Inflammatory macrophage treated with lipopolysaccharide for 1 hour (primary cell): ENCODE results near the gene PCSK5.
"Not testable (repeated sequence)": the region's sequence is repeated elsewhere in the genome, so short reads cannot be mapped to it uniquely, and the experiment has no call there.

ENCODE experiments used
- DNase-seq, 2 donors: peaks; one replicate each; pipeline ENCODE4 v3.0.0-alpha.2; 2020 to 2022

The PCSK5 gene

DNA sequence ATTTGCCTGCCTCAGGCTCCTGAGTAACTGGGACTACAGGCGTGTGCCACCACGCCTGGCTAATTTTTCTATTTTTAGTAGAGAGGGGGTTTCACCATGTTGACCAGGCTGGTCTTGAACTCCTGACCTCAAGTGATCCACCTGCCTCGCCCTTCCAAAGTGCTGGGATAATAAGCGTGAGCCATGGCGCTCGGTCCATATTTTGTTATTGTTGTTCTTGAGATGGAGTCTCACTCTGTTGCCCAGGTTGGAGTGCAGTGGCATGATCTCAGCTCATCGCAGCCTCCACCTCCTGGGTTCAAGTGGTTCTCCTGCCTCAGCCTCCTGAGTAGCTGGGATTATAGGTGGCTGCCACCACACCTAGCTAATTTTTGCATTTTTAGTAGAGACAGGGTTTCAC lies 433.6 kb downstream of the PCSK5 start:
- not testable (repeated sequence) for DNase-seq

DNA sequence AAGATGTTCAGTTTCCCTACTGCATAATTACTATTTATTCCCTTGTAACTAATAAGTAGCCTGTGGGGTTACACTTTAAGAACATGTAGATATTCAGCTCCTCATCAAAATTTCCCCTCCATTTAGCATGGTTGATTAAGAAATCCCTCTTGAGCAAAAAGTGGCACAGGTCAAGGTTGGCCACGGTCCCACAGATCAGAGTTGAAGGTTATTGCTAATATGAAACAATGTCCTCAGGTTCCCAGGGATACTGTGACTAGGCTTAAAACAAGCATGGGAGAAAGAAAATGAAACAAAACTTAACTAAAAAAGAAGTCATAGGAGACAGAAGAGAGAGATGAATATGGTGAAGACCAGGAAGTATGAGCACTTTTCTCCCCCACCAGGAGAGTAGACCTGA lies 439.6 kb downstream of the PCSK5 start:
- no peak for DNase-seq

DNA sequence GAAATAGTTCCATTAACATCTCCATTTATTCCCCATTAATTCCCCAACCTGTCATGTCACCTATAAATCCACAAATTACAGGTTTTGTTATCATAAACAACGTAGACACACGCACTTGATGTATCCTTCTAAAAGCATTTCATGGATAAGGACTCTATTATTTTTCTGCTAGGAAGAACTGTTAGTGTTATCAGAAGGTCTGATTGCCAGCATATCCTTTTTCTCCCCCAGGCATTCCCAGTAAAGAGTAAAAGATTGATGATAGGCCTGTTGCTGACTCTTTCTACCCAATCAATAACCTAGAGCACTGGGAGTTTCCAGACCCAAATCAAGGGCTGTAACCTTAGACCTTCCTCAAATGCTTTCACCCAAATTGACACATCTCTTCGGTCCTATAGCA lies 442.9 kb downstream of the PCSK5 start:
- no peak for DNase-seq

DNA sequence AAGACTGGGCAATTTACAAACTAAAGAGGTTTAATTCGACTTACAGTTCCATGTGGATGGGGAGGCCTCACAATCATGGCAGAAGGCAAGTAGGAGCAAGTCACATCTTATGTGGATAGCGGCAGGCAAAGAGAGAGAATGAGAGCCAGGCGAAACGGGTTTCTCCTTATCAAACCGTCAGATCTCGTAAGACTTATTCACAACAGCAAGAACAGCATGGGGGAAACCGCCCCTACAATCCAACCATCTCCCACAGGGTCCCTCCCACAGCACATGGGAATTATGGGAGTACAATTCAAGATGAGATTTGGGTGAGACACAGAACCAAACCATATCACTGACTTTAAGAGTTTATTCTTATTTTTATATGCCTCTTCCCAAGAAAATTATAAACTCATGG lies 443.5 kb downstream of the PCSK5 start:
- DNase-seq, result no peak

DNA sequence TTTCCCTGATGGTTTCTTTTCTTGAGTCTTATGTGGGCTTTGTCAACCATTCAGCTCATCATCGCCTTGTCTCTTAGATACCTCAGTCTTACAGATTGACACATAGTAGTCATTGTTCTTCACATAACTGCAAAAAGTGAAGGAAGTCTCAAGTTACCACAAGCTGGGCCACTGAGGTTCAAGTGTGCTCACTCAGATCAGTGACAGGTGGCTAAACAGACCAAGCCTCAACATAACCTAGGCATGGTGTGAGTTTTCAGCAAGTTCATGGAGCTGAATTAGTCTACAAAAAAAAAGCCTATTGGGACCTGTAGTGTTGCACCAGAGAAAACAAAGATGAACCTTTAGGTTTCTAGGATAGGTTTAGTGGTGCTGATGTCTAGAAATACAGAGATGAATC lies 445.6 kb downstream of the PCSK5 start:
- no peak for DNase-seq

DNA sequence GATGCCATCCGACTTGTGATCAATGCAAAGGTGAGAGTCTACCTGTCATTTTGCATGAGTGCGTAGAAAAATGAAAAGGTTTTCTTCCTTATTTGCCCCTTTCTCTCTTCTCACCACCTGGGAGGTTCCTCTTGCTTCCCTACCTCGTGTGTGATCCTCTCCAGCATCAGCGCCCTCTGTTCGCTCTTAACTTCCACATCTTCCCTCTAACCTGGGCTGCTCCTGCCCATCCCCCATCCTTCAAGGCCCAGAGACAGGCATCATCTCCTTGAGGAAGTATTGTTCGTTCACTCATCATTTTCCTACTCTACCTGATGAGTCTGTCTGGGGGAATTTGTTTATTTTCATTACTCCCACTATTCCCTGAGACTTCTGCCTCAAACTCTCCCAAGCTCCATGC lies 447.9 kb downstream of the PCSK5 start:
- DNase-seq, result no peak

DNA sequence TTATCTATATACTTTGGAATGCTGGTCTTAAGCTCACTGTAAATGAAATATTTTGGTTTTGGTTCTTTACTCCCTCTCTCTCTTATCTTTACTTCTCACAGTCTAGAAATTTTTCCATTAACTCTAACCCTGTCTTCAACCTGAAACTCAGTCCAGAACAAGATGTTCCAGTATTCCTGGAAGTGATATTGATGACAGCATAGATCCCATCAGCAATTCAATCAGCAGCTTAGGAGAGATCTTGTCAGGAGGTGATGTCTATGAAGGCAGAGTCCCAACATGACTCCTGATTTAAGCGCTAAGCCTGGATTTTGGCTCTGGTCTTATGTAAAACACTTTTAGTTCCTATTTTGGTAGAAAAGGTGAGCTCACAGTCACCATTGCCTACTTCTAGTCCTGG lies 451.1 kb downstream of the PCSK5 start:
- no peak for DNase-seq

DNA sequence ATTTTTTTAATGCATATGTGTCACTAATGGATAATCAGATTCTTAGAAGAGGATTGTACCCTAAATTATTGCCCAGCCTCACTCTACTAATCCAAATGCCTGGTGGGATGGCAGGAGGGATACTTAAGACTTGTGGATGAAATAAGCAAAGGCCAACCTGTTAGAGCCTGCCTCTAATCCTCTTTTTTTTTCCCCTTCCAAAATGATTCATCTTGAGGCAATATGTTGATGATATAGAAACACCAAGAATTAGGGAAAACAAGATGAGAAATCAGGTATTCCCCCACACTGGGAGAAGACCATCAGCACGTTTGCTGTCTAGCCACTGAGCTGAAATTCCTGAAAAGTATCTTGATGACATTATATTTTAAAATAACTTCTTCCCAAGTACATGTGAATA lies 451.7 kb downstream of the PCSK5 start:
- DNase-seq, result no peak

DNA sequence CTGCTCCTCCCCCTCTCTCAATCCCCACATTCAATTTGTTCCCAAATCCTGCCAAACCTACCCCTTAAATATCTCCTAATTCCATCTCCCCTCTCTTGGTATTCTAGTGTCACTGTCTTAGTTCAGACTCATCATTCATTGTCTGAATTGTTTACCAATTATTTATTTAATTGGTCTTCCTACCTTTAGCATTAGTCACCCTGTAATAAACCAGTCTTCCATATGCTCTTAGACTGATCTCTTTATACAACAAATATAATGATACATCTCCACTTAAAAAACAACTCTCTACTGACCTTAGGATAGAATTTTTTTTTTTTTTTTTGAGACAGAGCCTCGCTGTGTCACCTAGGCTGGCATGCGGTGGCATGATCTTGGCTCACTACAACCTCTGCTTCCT lies 452.4 kb downstream of the PCSK5 start:
- DNase-seq, result no peak

DNA sequence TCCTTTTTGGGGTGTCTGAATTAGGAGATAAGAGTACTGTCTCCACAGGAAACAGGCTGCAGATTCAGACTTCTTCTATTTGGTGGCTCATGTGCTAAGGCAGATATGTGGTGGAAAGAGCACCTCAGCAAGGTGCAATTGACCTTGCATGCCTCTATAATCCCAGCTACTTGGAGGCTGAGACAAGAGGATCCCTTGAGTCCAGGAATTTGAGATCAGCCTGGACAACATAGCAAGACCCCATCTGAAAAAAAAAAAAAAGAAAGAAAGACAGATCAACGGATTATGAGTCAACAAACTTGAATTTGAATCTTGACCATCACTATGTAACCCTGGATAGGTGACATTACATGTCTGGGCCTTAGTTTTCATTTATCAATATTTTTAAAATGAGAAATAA lies 459.4 kb downstream of the PCSK5 start:
- no peak for DNase-seq

DNA sequence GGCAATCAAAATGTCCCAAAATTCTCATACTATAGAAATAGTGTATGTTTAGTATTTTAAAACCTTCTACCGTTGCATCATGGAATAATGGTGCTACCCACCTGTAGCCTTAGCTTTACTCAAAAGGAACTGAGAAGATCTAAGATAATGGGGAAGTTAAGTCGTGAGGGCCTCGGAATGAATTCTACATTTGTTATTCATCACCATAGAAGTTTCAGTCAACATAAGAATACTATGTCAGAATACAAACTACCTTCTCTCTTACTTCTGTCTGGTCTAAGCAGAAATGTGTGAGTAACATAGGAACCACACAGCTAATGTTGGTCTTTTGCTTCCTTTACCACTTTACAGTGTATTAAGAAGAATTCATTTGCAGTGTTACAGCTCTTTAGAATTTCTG lies 460.5 kb downstream of the PCSK5 start:
- DNase-seq, result no peak

DNA sequence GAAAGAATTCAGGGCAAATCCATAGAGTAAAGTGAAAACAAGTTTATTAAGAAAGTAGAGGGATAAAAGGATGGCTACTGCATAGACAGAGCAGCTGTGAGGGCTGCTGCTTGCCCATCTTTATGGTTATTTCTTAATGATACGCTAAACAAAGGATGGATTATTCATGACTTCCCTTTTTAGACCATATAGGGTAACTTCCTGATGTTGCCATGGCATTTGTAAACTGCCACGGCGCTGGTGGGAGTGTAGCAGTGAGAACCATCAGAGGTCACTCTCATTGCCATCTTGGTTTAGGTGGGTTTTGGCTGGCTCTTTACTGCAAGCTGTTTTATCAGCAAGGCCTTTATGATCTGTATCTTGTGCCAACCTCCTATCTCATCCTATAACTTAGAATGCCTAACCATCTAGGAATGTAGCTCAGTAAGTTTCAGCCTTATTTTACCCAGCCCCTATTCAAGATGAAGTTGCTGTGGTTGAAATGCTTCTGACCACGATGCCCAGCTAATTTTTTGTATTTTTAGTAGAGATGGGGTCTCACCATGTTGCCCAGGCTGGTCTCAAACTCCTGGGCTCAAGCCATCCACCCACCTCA lies 461.6 kb downstream of the PCSK5 start:
- peak; percentile 28 to 41 for DNase-seq

DNA sequence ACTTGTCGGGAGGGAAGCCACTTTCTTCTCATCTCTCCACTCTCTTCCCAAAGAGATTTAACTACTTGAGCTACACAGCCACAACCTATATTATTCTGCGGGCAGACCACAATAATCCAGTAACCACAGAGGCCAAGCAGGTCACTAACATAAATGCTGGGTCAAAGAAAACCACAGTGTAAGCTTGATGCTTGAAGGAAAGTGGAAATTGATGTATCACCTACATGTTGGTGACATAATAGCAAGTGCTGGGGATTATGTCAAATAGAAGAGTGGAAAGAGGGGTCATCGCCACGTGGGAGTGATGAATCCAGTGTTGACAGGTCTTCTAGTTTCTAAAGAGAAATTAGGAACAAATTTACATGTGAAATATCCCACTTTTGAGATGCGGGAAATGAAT lies 462.8 kb downstream of the PCSK5 start:
- DNase-seq, result no peak

DNA sequence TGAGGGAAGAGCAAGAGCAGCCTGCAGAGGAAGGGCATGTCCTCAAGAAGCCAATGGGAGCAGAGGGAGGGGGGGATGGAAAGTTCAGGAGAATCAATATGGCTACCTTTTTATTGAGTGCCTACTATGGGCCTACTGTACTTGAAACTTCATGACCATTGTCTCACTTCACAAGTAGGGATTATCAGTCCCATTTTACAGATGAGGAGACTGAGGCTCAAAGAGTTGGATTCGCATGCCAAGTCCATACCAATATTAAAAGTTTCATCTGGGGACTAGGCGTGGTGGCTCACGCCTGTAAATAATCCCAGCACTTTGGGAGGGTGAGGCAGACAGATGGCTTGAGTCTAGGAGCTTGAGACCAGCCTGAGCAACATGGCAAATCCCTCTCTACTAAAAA lies 463.7 kb downstream of the PCSK5 start:
- DNase-seq, result no peak

DNA sequence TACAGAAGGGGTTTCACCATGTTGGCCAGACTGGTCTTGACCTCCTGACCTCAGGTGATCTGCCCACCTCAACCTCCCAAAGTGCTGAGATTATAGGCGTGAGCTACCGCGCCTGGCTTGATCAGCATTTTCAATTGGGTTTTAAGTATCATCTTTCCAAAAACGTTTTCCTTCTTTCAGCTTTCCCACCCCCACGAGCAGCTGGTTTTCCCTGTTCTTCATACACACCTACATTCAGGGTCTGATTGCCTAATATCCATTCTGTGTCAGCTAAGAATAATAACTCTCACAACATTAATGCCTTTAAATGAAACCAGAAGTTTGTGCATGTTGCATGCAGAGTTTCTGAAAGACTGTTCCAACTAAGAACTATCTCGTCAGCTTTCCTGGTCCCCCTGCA lies 465.4 kb downstream of the PCSK5 start:
- DNase-seq, result no peak

DNA sequence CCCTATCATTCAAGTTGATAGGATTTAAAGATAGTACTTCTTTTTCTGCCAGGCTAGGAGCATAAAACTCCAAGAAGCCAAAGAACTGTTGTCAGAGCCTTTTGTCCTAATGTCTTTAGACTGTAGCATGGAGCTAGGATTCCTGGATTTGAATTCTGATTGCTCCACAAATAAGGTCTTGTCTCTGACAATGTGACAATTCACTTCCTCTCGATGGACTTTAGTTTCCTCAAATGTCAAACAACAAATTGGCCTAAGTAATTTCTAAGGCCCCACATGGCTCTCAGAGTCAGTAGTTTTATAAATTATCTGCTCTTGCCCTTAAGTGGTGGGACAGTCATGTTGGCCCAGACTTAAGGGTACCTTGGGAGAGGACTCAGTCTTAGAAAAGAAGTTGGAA lies 467.1 kb downstream of the PCSK5 start:
- peak in 1 of 2 donors; percentile 18 for DNase-seq

DNA sequence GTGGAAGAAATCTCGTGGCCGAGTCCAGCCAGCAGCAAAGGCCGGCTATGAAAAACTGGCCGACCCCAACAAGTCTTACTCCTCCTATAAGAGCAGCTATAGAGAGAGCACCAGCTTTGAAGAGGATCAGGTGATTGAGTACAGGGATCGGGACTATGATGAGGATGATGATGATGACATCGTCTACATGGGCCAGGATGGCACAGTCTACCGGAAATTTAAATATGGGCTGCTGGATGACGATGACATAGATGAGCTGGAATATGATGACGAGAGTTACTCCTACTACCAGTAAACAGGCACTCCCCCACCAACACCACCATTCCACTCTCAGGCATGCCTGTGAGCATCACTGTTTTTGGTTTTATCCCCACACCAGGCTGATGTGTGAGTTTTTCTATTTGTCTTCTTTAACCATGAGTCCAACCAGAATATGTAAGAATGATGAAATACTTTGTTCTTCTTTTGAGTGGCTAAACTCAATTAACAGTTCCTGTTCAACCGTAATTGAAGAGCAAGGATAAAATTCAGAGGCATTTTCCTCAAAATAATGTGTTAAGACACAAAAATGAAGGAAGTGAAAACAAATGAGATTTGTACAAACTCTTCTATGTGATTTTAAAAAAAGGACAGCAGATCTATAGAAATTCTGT lies 468.3 kb downstream of the PCSK5 start:
- peak; percentile 44 to 49 for DNase-seq

DNA sequence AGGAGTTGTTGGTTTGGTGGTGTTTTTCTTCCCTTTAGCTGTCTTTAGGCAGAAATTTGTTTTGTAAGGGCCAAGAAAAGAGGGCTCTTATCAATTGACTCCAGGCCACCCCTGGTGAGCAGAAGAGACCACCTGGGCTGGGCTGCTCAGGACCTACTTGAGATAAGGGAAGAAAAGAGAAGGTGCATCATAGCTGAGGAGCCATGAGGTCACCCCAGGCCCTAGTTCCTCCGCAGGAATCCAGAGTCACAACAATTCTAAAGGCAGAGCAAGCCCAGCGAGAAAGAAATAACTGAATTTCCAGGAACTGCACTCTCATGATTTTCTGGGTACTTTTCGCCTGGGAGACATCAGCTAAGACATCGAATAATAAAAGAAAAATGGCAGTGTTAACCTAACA lies 468.9 kb downstream of the PCSK5 start:
- peak in 1 of 2 donors; percentile 42 for DNase-seq

DNA sequence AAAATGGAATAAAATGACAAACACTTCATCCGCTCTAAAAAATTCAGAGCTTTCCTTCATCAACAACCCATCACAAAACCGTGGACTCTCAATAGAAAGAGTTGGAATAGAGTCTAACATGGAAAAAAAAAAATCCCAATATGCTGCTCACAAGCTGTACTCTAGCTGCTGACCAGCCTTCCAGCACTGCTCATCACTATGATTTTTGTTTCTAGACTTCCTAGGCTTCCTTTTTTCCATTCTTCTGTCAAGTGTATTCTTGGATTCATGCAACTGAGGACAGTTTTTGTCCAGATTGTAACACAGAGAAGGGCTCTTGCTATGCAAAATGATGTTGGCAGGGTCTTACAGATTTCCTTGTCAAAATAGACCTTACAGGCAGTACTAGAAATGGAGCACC lies 469.3 kb downstream of the PCSK5 start:
- no peak for DNase-seq

DNA sequence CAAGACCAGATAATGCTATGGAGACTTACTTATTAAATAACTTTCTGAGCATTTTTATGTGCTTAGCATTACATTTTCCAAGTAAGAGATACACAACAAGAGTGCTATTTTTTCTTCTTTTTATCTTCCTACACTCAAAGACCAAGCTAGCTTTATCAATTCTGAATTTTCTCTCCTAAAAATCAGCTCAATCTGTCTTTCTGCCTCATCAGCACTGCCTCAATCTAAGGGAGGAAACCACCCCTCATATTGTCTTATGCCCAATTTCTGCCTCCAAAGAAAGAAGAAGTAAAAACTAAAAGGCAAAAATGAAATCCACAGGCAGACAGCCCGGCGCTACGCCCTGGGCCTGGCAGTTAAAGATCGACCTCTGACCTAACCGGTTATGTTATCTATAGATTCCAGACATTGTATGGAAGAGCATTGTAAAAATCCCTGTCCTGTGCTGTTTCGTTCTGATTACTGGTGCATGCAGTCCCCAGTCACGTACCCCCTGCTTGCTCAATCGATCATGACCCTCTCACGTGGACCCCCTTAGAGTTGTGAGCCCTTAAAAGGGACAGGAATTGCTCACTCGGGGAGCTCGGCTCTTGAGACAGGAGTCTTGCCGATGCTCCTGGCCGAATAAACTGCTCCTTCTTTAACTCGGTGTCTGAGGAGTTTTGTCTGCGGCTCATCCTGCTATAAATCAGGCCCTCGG lies 472.0 kb downstream of the PCSK5 start:
- DNase-seq, result not testable (repeated sequence)

DNA sequence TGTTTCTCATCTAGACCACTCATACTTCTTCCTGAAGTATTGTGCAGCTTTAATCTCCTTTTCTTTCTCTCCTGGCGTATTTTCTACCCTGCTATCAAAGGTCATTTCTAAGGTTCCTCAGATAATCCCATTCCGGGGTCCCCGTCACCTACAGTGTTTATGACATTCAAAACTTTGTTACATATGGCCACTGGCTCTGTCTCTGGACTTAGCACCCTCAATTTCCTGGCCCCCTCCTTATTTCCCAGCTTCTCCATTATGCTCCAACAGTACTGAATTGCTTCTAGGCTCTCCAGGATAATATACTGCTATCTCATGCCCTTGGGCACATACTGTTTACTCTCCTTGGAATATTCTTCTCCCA lies 472.5 kb downstream of the PCSK5 start:
- no peak for DNase-seq

DNA sequence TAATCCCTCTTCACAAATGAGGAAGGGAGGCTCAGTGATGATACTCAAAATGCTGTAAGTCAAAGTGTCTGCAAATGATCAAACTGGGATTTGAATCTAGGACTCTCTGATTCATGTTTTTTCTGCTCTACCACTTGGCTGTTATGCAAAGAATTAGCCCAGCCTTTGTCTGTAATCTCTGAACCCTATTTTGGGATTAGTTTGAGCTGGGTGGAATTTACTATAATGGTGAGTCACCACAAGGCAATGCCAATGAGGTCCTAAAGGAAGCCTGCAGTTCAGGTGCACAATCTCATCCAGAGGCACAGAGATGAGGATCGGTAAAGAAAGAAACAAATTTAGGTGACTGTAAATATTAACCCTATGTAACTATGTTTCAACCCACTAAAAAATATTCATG lies 474.6 kb downstream of the PCSK5 start:
- no peak for DNase-seq

DNA sequence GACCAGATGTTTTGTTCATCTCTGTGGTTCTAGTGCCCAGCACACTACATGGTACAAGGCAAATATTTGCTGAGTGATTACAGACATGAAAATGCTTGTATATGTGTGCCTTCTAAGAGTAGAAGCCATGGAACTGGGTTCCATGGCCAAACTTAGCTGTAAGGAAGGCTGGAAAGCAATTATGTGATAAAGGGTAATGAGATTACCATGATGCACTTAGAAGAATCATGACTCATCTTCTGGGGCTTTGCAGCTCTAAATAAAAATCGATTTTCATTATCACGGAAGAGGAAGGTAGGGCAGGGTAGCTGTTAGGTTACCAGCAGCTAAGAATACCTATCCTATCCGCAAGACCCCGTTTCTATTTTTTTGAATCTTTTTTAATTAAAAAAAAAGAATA lies 475.8 kb downstream of the PCSK5 start:
- DNase-seq, result no peak

DNA sequence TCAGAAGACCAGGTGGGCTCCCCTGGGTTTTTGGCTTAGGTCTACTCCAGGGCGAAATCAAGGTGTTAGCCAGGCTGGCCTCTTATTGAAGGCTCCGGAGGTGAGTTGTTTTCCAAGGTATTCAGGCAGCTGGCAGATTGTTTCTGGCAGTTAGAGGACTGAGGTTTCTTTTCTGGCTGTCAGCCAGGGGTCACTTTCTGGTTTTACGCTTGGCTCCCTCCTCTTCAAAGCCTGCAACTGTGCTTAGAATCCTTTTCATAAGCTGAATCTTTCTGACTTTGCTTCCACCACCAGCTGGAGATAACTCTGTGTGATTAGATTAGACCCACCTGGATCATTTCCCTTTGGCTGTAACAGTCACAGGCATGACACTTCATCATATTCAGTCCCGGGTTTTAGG lies 479.1 kb downstream of the PCSK5 start:
- no peak for DNase-seq
